ENCODE measurements around the gene TBC1D1.
"Not testable (repeated sequence)": the region's sequence is repeated elsewhere in the genome, so short reads cannot be mapped to it uniquely, and the experiment has no call there.

TBC1D1 gene

GRCh38 chr4:37970702-37971101, 79.8 kb downstream of the TBC1D1 start:
- DNase-seq = peak; percentile 87

- DNase-seq = no peak
Observed at GRCh38 chr4:37971202-37971601, 80.3 kb downstream of the TBC1D1 start.

GRCh38 chr4:37973441-37973840, 82.6 kb downstream of the TBC1D1 start:
- DNase-seq = no peak

- DNase-seq = not testable (repeated sequence)
Observed at GRCh38 chr4:37975321-37975822, 84.5 kb downstream of the TBC1D1 start.

- peak; percentile 66 for DNase-seq
Observed at GRCh38 chr4:37976507-37976906, 85.6 kb downstream of the TBC1D1 start.

GRCh38 chr4:37976991-37977470, 86.1 kb downstream of the TBC1D1 start:
- peak; percentile 93 for DNase-seq

GRCh38 chr4:37977471-37978247, 86.8 kb downstream of the TBC1D1 start:
- DNase-seq = peak; percentile 92

- DNase-seq = peak; percentile 71
Observed at GRCh38 chr4:37978248-37978924, 87.5 kb downstream of the TBC1D1 start.

- peak; percentile 18 for DNase-seq
Observed at GRCh38 chr4:37980246-37980645, 89.4 kb downstream of the TBC1D1 start.

- DNase-seq = peak; percentile 27
Observed at GRCh38 chr4:37981425-37981824, 90.5 kb downstream of the TBC1D1 start.

- DNase-seq = peak; percentile 62
Observed at GRCh38 chr4:37981844-37982720, 91.2 kb downstream of the TBC1D1 start.

- DNase-seq = peak; percentile 27
Observed at GRCh38 chr4:37982736-37983135, 91.9 kb downstream of the TBC1D1 start.

- DNase-seq = no peak
Observed at GRCh38 chr4:37983951-37984350, 93.1 kb downstream of the TBC1D1 start.

- no peak for DNase-seq
Observed at GRCh38 chr4:37985730-37986275, 94.9 kb downstream of the TBC1D1 start.

- DNase-seq = peak; percentile 61
Observed at GRCh38 chr4:37988670-37989069, 97.8 kb downstream of the TBC1D1 start.

GRCh38 chr4:37989398-37990260, 98.7 kb downstream of the TBC1D1 start:
- DNase-seq = no peak

GRCh38 chr4:37990731-37991245, 99.9 kb downstream of the TBC1D1 start:
- no peak for DNase-seq

- DNase-seq = no peak
Observed at GRCh38 chr4:37991623-37992410, 100.9 kb downstream of the TBC1D1 start.

GRCh38 chr4:37993806-37994205, 102.9 kb downstream of the TBC1D1 start:
- no peak for DNase-seq

- no peak for DNase-seq
Observed at GRCh38 chr4:37994569-37994968, 103.7 kb downstream of the TBC1D1 start.
